Body of pancreas (tissue), 4 donors: ENCODE data around the gene DCTN2.

Experiments used
- POLR2A ChIP-seq, 3 donors: fragments of 450-650 bp; IDR thresholded peaks; one replicate each; pipeline ENCODE4 v1.6.1; 2016; ENCODE audit warnings: antibody characterized with exemption in 3 of 3, mild to moderate bottlenecking in 2 of 3
- TF ChIP-seq, protein P1 (sequence below), 7 experiments: fragments of 450-650 bp in 4 of 7; fragments of 200-600 bp in 3 of 7; sonication (generic) in 3 of 7; IDR thresholded peaks; one replicate each; pipeline ENCODE4 v1.5.1; 2016 to 2019; ENCODE audit warnings: antibody characterized with exemption in 7 of 7

GRCh38 chr12:57548488-57548887 lies 1.5 kb upstream of the DCTN2 start:
- TF ChIP-seq, protein P1, sequence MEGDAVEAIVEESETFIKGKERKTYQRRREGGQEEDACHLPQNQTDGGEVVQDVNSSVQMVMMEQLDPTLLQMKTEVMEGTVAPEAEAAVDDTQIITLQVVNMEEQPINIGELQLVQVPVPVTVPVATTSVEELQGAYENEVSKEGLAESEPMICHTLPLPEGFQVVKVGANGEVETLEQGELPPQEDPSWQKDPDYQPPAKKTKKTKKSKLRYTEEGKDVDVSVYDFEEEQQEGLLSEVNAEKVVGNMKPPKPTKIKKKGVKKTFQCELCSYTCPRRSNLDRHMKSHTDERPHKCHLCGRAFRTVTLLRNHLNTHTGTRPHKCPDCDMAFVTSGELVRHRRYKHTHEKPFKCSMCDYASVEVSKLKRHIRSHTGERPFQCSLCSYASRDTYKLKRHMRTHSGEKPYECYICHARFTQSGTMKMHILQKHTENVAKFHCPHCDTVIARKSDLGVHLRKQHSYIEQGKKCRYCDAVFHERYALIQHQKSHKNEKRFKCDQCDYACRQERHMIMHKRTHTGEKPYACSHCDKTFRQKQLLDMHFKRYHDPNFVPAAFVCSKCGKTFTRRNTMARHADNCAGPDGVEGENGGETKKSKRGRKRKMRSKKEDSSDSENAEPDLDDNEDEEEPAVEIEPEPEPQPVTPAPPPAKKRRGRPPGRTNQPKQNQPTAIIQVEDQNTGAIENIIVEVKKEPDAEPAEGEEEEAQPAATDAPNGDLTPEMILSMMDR (IDR thresholded peaks at IDR 0.05): no peak
- no peak for TF ChIP-seq POLR2A (IDR thresholded peaks at IDR 0.05)
